ENCODE data around the gene ANTXRL.
"Not testable (repeated sequence)": the region's sequence is repeated elsewhere in the genome, so short reads cannot be mapped to it uniquely, and the experiment has no call there.

The ANTXRL gene

DNA sequence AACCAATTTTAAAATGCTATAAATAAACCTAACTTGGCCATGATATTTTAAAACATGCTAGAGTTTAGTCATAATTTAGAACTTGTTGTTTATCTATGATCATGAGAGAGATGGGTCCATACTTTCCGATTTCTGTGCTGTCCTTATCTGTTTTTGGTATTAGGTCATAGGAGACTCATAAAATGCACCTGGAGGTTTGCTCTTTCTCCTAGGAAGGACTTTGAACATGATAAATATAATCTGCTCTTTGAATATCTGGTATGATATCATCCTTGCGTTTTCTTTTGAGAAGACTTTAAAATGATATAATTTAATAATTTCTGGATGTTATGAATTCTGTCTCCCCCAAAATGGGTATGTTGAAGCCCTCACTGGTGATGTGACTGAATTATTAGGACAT lies 9.0 kb upstream of the ANTXRL start:
- no peak for DNase-seq

DNA sequence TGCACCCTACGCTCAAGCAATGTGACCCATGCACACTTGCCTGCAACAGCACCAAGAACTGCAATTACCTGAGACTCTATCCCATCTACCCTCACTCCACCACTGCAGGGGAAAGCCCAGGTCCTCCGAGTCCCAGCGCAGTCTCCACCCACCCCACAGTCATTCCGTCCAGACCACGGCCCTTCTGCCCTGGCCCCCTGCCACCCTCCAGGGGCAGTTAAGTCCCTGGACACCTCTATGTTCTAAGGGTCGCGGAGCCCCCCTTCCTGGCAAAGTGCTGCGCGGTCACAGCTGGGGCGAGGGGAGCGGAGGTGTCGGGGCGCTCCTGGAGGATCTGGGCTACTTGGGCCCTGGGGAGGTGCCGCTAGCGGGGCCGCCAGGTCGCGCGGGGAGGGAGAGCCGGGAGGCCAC lies 4.4 kb upstream of the ANTXRL start:
- not testable (repeated sequence) for DNase-seq

DNA sequence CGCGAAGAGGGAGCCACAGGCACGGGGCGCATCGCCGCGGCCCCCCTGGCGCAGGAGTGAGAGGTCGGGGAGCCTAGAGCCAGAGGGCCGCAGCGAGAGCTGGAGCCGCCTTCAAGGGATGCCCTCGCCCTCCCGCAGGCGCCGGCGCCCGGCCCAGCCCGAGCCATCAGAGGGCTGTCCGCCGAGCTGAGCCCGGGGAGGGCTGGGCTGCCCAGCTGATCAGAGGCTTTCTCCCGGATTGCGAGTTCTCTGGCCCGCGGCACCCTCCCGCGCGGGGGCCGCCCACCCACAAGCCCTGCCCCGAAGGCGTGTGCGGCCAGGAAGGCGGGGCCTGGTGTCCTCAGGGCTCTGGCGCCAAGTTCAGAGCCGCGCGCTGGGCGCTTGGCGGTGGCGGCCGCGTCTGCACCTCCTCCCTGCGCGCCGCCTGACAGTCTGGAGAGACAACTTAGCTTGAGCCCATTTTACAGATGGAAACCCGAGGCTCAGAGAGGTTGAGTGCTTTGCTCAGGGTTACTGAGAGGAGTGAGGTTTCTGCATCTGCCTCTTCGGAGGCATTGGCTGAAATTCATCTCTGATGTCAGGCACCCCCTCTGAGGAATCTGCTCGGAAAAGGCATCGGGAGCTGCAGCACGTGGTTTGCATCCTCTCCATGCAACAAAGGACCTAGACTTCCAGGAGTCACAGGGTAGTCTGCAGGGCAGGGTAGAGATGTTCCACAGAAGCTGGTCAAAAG lies 3.8 kb upstream of the ANTXRL start:
- DNase-seq, result peak in 1 of 2 experiments; percentile 53

DNA sequence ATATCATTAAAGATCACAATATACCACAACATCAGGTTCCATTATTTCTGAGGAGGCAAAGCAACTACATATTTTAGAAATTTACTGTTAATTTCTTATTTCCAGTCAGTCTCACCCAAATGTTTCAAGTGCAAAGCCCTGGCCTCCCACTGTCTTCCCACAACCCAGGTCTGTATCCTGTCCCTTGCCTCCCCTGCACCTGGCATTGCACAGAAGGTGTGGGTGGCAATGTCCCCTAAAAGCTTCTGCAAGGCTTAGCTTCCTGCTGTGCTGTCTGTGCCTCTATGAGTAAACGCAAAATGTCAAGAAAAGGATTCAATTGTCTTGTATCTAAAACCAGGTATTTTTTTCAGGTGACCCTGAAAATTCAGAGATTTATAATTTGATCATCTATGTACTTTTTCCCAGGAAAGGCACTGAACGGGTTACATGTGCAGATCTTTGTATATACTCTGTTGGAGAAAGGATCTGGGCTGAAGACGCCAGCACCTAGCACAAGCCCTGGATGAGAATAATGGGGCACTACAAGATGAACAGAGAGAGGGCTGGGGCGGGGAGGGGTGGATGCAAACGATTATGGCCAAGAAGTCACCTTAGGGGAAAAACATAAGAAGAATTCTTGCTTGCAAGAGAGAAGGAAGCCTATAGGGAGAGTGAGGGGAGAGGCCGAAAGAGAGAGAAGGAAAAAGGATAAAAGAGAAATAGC lies 3.1 kb upstream of the ANTXRL start:
- peak in 1 of 2 experiments; percentile 34 for DNase-seq

DNA sequence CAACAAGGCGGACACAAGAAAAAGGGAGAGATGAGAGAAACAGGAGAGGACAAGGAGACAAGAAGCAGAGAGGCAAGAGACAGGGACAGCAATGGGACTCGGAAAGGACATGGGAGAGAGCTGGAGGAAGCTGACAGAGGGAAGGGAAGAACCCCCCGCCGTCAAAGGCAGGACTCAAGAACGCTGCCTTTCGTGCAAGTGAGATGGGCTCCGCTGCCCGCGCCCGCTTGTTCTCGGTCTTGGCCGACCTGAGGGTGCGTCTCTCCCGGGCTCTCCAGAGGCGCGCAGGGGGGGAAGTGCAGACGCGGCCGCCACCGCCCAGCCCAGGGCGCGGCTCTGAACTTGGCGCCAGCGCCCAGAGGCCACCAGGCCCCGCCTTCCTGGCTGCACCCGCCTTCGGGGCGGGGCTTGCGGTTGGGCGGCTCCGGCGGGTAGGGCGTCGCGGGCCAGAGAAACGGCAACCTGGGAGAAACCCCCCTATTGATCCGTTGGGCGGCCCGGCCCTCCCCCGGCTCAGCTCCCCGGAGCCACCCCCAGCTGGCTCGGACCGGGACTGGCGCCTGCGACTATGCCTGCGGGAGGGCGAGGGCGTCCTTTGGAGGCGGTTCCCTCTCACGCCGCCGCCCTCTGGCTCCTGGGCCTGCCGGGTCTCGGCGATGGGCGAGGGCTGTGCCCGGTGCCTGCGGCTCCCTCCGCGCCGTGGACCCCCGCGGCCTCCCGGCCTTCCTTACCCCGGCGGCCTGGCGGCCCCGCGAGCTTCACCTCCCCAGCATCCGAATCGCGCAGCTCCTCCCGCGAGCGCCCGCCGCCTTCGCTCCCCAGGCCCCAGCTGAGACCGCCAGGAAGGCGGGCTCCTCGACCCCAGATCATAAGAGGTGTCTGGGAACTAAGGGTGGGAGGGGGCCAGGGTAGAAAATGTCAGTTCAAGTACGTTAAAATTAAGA lies 2.2 kb upstream of the ANTXRL start:
- DNase-seq, result peak; percentile 55 to 87

DNA sequence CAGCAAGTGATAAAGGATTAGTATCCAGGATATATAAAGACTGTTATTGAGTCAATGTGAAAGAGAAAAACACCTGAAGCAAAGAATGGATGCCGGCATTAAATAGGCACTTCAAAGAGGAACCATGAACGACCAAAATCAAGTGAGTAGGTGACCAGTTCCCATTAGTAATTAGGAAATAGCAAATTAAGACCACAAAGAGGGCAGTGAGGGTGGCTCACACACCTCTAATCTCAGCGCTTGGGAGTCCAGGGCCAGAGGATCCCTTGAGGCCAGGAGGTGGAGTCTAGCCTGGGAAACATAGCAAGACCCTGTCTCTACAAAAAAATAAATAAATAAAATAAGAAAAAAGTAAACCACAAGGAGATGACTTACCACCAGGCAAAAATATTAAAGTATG lies 1.5 kb upstream of the ANTXRL start:
- no peak for DNase-seq

DNA sequence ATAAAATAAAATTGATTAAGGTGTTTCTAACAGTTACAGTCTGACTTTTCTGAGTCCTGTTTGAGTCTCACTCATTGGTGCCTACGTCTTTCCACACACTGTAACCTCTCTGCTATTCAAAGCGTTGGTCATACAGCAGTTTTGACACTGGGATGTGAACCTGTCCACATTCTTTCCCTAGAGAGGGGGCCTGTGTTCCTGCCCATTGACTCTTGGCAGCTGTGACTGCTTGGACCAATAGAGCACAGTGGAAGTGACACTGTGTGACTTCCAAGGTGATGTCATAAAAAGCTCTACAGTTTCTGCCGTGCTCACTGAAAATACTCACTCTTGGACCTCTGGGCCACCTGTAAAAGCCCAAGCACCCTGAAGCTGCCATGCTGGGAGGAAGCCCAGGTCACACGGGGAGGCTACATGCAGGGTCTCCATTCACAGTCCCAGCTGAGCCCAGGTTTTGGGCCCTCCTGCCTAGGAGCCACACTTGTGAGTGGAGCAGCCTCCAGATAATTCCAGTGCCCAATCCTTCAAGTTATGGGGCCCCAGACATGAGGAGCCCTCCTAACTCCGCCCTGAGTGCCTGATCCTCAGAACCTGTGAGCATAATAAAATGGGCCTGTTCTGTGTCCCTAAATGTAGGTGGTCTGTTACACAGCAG lies 704 bp upstream of the ANTXRL start:
- no peak for DNase-seq

DNA sequence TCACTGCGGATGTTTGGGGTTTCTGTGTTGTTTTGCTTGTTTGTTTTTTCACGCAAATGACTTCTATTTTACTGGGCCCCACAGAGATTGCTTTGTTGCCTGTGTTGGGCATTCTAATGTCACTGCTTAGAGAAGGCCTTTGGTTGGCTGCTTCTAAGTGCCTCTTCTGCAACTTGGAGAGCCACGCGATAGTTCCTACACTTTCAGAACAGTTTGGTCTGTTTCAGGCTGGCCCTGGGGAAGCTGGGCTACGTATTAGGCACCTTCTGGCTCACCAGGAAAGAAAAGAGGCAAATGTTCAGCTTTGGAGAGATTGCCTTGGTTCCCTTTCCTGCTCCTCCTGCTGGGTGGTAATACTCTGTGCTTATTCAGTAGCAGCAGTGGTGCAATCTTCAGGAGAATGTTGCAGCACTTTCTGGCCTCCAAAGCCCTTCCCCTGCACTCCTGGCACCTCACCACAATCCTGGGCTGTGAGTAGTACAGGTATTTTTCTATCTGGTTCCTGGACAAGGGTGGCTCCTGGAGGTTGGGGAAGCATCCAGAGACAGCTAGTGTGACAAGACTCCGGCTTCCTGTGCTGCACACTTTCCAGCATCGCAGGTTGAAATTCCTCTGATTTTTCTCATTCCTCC lies 1.2 kb downstream of the ANTXRL start:
- DNase-seq, result no peak

DNA sequence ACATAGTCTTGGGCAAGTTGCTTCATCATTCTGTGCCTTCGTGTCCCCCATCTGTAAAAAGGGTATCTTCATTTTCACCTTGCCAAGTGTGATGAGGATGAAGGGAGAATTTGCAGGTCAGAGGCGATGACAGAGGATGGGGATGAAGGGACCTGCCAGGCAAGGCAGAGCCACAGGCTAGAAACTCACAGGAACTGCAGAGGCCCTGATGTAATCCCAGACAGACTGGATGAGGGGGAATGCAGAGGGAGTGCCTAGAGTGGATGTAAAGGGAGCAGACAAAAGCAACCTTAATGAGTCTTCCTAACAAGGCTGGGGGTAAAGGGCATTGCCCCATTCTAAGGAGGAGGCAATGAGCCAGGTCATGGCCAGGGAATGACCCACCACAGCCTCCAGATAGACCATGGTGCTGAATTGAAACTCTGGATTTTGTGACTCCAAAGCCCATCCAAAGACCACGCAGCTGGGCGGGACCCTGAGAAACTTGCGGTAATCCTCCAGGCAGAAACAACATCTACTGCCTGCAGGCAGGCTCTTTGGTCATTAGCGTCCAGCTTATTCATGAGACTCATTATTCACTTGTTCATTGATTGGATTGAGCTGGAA lies 1.9 kb downstream of the ANTXRL start:
- DNase-seq, result no peak

DNA sequence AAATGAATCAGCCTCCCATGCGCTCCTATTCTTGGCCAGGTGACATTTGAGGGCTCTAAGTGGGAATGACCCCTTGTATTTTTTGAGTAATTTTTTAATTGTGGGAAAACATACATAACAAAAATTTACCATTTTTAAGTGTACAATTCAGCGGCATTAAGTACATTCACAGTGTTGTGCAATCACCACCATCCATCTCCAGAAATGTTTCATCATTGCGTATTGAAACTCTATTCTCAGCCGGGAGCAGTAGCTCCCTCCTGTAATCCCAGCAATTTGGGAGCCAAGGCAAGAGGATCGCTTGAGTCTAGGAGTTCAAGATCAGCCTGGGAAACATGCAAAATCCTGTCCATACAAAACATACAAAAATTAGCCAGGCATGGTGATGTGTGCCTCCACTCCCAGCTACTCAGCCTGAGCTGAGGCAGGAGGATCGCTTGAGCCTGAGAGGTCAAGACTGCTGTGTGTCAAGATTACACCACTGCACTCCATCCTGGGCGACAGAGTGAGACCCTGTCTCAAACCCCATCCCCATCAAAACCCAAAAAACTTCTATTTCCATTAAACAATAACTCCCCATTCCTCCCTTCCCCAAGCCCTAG lies 2.5 kb downstream of the ANTXRL start:
- no peak for DNase-seq

DNA sequence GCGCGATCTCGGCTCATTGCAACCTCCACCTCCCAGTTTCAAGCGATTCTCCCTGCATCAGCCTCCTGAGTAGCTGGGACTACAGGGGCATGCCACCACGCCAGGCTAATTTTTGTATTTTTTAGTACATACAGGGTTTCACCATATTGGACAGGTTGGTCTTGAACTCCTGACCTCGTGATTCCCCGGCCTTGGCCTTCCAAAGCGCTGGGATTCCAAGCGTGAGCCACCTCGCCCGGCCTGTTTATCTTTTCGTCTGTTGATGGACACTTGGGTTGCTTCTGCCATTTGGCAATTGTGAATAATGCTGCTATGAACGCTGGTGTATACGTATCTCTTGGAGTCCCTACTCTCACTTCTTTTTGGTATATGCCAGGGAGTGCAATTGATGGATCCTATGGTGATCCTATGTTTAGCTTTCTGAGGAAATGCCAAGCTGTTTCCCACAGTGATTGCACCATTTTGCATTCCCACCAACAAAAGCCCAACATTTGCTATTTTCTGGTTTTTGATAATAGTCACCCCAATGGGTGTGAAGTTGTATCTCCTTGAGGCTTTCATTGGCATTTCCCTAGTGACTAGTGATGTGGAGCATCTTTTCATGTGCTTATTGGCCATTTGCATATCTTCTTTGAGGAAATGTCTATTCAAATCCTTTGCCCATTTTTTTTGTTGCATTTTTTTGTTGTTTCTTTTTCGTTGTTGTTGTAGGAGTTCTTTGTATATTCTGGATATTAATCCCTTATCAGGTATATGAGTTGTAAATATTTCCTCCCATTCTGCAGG lies 3.5 kb downstream of the ANTXRL start:
- no peak for DNase-seq

DNA sequence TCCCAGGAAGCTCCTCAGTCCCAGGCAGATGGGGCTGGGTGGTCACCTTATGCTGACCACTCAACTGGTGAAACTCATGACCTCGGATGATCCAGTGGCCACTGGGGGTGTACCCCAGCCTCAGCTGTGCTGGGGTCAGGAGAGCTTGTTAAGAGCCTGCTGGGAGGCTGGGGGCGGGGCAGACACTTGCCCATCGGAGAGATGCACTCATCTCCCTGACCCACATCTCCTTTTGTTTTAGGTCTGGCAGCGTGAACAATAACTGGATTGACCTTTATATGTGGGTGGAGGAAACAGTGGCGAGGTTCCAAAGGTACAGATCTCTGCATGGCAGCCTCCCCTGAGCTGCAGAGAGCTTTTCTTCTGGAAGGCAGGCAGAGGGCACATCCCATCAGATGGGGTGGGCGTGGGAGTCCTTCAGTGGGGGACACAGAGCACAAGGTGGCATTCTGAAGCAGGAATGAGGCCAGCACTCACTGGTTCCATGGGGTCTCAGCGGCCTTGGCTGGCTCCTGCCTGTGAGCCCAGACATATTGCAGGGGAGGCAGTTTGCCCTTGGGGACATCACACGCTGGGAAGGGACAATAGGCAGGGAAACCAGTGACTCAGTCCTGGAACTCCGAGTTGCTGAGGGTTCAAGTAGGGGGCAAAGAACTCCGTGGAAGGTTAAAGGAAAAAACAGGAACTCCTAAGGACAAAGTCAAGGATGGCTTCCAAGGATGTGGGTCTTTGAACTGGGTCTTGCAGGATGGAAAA lies 5.2 kb downstream of the ANTXRL start:
- no peak for DNase-seq

DNA sequence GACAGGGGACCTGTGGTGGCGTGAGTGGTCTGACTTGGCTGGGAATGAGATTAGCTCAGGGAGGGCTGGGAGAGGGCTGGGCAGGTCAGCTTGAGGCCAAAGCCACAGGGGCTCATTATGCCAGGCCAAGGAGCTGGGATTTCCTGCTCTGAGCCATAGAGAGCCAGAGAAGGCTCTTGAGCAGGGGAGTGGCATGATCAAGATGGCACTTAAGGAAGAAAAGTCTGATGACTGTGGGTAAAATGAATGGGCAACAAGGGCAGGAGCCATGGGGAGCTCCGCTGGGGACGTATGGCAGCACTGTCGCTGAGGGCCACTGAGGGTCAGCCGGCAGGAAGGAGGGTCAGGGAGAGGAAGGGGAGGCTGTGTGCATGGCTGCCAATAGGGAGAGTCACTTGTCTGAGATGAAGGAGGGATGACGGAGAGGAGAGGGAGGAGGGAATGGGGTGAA lies 5.8 kb downstream of the ANTXRL start:
- DNase-seq, result no peak

DNA sequence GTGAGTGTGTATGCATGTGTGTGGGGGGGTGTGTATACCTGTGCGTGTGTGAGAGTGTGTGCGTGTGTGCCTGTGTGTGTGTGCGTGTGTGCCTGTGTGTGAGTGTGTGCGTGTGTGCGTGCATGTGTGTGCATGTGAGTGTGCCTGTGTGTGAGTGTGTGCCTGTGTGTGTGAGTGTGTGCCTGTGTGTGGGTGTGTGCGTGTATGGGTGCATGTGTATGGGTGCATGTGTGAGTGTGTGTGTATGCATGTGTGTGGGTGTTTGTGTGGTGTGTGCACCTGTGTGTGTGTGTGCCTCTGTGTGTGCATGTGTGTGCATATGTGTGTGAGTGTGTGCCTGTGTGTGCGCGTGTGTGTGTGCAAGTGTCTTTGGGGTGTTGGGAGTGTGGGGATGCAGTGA lies 6.4 kb downstream of the ANTXRL start:
- DNase-seq, result no peak

DNA sequence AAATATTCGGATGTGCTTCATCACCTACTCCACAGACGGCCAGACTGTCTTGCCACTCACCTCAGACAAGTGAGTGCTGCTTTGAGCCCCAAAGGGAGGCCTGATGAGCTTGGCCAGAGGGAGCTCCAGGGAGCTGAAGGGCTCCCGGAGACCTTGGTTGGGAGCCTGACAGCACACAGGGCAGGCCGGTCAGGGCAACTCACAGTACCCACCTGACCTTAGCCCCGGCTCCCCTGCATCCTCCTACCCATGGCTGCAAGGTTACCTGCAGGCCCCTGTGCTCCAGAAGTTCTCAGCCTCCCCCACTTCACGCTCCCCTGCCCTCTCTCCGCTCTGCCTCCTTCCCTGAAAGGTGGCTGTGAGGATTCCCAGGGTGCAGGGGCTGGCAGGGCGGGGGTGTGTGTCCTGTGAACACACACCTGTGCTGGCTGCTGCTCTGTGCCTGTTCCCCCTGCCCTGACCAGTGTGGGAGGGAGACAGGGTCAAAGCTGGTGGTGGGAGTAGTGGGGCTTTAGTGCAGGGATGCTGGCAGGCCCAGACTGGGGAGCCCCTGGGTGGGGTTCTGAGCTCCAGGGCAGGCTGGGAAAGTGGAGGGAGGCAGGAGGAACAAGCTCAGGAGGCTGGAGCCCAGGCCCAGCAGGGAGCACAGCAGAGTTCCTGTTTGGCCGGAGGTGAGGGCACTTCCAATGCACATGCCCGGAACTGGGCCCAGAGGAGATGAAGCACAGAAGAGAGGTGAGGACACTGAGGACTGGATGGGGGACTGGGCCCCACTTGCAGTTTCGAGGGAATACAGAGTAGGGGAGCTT lies 7.2 kb downstream of the ANTXRL start:
- DNase-seq, result peak in 1 of 2 experiments; percentile 7

DNA sequence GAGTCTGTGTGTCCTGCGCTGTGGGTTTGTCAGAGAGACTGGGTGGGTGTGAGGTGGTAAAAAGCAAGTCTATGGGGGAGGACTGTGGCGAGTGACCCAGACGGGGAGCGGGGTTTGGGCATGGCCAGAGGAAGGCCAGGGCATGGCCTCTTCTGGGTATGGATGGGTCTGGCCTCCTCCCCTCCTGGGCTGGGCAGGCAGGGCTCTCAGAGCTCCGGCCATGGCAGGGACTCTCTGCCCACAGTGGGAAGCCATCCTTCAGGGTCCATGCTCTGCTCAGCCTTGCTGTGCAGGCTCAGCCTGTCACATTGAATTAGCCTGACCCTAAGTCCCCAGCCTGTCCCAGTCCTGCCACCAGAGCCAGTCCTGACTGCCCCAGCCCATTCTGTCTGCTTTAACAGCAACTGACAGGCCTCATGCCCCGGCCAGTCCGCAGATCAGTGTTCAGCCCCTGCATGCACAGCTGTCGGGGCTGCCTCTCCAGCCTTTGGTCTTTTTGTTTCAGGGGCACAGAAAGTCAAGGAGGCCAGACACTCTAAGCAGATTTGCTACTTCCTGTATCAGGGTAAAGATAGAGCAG lies 7.9 kb downstream of the ANTXRL start:
- DNase-seq, result no peak

DNA sequence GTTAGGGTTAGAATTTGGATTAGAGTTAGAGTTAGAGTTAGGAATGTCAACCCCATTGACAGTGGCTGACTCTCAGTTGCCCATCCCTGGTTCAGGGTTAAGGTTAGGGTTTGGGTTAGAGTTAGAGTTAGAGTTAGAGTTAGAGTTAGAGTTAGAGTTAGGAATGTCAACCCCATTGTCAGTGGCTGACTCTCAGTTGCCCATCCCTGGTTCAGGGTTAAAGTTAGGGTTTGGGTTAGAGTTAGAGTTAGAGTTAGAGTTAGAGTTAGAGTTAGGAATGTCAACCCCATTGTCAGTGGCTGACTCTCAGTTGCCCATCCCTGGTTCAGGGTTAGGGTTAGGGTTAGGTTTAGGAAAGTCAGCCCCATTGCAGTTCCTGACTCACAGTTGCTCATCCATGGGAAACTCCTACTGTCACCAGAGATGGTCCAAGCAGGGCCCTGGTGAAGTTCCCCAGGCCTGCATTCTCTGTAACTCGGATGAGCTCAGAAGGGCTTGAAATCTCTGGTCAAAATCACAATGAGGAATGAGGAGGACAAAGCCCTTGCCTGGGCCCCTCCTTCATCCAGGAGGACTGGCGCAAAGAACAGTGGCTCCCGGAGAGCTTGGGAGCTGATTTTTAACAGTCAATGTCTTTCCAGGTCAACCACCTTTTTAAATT lies 8.7 kb downstream of the ANTXRL start:
- not testable (repeated sequence) for DNase-seq

DNA sequence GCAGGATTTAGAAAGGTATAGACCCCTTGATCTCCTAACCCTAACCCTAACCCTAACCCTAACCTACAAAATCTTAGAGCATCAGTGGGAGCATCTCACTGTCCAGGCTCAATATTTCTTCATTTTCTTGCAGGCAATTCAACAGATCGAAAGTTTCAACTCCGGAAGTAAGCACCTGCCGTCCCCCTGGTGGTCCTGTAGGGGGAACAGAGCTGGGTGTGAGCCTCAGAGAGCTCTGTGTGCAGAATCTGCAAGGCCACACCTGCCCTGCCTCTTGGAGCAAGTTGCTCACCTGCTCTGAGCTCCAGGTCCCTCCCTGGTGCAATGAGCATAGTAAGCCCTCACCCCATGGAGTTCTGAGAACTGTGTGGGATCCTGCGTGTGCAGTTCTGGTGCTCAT lies 9.3 kb downstream of the ANTXRL start:
- DNase-seq, result not testable (repeated sequence)

Data from NCI-H526 (cell line).